Hypothalamus (tissue), 51 donors: ENCODE measurements around the gene COL6A1.
A peak's percentile ranks its signal among the peaks of the same experiment; 100 is the strongest.

Experiments used
- DNase-seq, 51 donors: peaks; one replicate each; lab custom pipeline; 2025; lab: John Stamatoyannopoulos, UW

COL6A1 gene

DNA sequence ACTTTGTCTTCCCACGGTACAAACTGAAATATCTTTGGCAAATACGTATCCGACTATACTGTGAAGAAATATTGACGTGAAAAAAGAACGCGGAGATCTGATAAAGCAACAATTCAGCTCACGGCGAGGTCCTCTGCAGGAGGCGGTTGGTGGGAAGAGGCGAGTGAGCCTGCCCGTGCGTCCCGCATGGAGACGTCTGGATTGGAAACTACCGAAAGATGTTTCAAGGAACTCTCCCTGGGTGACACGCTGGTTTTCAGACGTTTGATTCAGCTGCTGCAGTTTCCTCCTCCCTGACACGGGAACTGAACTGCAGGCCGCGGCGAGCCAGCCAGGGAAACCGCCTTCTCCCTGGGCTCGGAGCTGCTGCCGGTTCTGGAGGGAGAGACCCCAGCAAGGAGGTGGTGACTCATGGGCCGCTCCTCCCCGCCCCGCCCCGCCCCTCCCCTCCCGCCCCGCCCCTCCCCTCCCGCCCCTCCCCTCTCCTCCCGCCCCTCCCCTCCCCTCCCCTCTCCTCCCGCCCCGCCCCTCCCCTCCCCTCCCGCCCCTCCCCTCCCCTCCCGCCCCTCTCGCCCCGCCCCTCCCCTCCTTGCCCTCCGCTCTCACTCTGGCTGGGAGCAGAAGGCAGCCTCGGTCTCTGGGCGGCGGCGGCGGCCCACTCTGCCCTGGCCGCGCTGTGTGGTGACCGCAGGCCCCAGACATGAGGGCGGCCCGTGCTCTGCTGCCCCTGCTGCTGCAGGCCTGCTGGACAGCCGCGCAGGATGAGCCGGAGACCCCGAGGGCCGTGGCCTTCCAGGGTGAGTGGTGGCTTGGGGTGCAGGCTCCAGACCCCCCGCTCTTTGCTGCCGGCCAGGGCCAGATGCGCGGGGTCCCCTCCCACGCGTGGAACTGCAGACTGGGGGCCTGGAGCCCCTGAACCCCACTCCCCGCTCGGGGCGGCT, at the start of gene COL6A1:
Gene COL6A1 (plus strand): TSS at position 620 of the 941 bp plus-strand sequence. CDS start 81 bp downstream, at position 701.
- DNase-seq = peak in 39 of 51 donors; percentile 13 to 80 (median 49)

GRCh38 chr21:45932922-45933502, 48.6 kb upstream of the COL6A1 start:
- no peak for DNase-seq

- DNase-seq = no peak
Measured at GRCh38 chr21:45934085-45934484, 47.5 kb upstream of the COL6A1 start.

DNA sequence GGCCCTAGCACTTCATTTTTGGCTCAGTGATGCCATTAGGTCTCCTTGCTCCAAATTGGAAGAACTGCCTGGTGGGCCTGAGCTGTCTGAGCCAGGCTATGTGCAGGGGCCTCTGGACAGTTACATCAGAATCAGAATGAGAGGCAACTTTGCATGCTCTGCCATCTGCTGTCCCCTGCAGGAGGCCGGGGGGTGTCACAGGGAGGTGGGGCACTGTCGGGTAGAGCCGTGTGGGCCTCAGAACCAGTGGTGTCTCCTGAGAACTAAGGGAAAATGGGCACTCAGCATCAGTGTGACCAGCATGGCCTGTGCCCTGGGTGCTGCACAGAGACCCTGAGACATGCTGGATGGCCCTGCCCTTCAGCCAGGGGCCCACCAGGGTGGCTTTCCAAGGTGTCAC, 47.0 kb upstream of the COL6A1 start:
- DNase-seq = no peak

GRCh38 chr21:45935628-45936027, 45.9 kb upstream of the COL6A1 start:
- no peak for DNase-seq

- no peak for DNase-seq
Measured at GRCh38 chr21:45937721-45938452, 43.7 kb upstream of the COL6A1 start.

DNA sequence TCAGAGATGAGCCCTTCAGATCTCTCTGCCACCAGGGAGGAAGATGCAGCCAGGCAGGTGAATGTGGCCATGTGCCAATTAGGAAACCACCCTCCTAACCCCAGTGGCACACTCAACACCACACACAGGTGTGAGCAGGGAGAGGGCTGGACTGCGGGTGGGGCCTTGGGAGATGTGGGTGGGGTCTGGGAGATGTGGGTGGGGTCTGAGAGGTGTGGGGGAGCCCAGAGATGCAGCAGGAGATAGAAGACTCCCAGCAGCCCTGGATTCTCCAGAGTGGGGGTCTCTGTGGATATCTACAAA, 43.2 kb upstream of the COL6A1 start:
- no peak for DNase-seq

DNA sequence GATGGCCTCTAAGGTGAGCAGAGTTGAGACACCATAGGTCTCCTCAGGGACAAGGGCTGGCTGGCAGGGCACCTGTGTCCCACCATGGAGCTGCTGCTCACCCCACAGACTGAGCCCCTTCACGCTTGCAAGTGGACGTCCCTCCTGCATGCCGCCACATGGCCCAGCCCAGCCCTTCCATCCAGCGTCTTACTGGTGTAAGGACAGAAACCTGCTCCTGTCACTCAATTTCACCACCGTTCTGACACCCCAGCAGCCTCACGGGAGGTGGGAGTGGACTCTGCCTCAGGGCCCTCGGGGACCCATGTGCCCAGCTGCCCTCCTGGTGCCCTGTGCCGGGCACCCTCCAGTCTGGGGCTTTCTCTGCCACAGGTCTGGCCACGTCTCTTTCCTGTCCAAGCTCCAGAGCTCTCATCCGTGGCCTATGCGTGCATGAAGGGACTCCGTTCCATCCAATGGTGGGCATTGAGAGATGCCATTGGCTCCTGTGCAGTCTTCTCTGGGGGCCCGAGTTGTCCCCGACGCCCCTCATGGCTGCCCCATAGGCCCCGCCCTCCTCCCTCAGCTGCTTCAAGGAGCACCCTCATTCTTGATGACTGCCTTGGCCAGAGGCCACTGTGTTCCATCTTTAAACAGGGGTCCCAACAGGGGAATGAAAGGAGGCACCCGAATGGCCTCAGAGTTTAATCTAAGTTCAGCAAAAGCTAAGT, 42.6 kb upstream of the COL6A1 start:
- no peak for DNase-seq

GRCh38 chr21:45939521-45940045, 42.0 kb upstream of the COL6A1 start:
- DNase-seq = no peak

DNA sequence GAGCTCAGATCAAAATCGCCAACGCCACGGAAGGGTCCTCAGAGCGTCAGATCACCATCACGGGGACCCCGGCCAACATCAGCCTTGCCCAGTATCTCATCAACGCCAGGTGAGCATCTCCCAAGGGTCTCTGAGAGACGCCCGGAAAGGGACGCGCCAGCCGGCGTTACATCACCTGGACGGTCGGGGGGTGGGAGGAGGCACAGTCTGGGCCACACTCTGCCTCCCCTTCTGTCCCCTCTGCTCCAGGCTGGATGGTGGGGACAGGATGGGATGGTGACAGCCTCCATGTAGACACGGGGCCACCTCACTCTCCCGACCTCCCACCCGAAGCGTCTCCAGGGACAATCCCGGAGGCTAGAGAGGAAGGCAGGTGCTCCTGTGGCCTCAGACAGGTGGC, 41.5 kb upstream of the COL6A1 start:
- no peak for DNase-seq

DNA sequence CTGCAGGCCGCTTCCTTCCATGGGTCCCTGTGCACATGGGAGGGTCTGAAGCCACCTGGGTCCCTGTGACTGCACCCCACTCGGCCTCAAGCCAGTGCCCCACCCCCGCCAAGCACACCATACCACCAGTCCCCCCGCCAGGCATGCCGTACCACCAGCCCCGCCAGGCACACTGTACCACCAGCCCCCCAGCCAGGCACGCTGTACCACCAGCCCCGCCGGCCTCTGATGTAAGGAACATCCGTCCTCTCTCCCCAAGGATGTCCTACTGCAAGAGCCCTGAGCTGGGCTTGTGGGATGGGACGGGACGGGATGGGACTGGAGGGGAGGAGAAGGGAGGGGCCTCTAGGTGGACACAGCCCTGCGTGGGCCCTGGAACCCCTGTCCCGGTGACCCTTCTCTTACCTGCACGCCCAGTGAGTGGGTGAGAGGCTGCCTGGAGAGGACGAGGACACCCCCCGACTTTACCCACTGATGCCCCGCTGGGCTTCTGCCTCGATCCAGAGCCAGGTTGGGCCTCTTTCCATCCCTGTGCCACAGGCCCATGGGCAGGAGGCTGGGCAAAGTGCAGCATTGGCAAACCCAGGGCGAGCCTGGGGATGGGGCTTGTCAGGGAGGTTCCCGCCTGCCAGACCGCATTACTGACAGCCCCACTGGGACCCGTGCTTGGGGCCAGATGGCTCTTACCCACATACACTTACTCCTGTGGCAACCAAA, 40.8 kb upstream of the COL6A1 start:
- no peak for DNase-seq

GRCh38 chr21:45941338-45941710, 40.2 kb upstream of the COL6A1 start:
- DNase-seq = no peak

- DNase-seq = no peak
Measured at GRCh38 chr21:45941717-45942546, 39.6 kb upstream of the COL6A1 start.

DNA sequence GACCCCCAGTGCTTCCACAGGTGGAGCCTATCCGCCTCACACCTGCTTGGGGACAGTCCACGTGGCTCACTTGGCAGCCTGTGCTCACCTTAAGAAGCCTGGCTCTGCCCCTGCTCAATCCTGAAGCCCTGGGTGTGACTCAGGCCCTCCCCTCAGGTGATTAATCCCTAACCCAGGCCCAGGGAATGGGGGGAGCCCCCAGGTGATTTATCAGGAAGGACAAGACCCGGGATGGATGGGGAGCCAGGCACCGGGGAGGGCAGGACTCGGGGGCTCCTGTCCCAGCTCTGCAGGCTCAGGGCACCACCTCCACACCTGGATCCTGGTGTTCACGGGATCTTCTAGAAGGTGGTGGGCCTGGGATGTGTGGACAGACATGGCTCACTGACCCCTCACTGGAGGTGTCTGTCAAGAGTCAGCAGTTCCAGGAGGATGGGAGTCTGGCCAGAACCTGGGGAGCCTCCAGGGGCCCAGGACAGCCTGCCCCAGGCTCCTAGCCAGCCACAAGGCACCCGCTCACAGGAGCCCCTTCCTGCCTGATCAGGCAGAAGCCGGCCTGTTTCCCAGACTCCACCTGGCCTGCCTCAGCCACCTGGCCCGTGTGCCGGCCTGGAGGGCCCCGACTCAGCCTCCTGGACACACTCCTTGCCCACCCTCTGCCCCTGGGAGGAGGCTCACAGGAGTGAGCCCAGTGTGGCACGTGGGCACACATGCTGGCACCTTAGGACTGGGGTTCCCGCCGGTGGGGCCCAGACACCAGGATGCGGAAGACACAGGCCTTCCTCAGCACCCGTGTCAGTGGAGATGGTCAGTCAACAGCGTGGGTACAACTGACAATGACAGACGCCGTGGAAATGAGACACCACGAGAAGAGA, 38.6 kb upstream of the COL6A1 start:
- no peak for DNase-seq

DNA sequence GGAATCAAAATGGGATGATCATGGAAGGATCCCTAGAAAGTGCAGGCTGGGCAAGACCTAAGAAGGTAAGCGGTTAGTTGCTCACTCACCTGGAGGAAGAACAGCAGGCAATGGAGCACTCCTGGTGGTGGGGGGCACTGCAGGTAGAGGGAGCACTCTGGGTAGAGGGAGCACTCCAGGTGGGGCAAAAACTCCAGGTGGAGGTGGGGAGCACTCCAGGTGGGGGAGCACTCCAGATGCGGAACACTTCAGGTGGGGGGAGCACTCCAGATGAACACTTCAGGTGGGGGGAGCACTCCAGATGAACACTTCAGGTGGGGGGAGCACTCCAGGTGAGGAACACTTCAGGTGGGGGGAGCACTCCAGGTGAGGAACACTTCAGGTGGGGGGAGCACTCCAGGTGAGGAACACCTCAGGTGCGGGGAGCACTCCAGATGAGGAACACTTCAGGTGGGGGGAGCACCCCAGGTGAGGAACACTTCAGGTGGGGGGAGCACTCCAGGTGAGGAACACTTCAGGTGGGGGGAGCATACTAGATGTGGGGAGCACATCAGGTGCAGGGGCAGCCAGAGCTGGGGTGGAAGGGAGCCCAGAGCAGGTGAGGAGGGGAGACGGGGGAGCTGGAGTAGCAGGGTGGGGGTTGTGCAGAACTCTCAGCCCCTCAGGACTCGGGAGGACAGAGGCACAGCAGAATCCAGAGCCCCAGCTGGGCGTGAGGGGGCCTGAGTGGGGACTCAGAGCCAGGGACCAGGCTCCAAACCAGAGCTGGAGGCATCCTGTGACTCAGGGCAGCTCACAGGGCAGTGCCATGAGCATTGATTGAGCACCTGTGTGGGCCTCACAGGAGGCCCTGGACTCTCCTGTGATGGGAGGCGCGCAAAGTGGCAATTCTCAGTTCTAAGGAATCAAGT, 37.7 kb upstream of the COL6A1 start:
- no peak for DNase-seq

- no peak for DNase-seq
Measured at GRCh38 chr21:45944601-45945000, 37.0 kb upstream of the COL6A1 start.
